K562 (cell line): ENCODE results near the gene TMOD2. TPM values are rescaled to one million over a fixed set of nuclear protein-coding genes. Genes with fewer than 3 reads are reported as not detected.

Source experiments
- BCL6 ChIP-seq: fragments of 250-450 bp; sonication (Bioruptor Pico); IDR thresholded peaks from 2 replicates; pipeline ENCODE4 v1.4.0; 2020
- ETV5 ChIP-seq: sonication (generic); formaldehyde crosslinking; IDR thresholded peaks from 2 replicates; pipeline ENCODE4 v1.4.0; 2020; ENCODE audit warnings: low read depth, mild to moderate bottlenecking, missing genetic modification reagents
- EZH2 ChIP-seq: IDR thresholded peaks from 2 replicates; pipeline ENCODE4 v1.6.1; 2012; ENCODE audit warnings: low read depth, mild to moderate bottlenecking, inconsistent platforms, low read length, borderline replicate concordance
- HMG20A ChIP-seq: fragments of 450-650 bp; formaldehyde crosslinking; conservative IDR thresholded peaks from 2 replicates; pipeline ENCODE4 v1.4.0; 2020; ENCODE audit warnings: mild to moderate bottlenecking, mixed read lengths
- TCF7 ChIP-seq: sonication (generic); IDR thresholded peaks from 2 replicates; pipeline ENCODE4 v1.6.1; 2016; ENCODE audit warnings: antibody characterized with exemption, borderline replicate concordance
- polyA plus RNA-seq, 8 experiments: library from polyadenylated mRNA; depleted of rRNA in 4 of 8; stranded (reverse) in 5 of 8; unstranded in 3 of 8; fragments of >200 nt; fragmentation: Nextera tagmentation in 2 of 8; fragmentation: Illumina TruSeq in 1 of 8; extraction: Ambion mirVana in 2 of 8; extraction: Trizol in 1 of 8; gene quantifications; 2 replicates each; pipeline versions ENCODE4 v1.2.1 to v1.2.3, GENCODE V29; 2011 to 2014; ENCODE audit warnings: inconsistent platforms in 1 of 8, missing spikeins in 1 of 8
- total RNA-seq, 7 experiments: library from RNA; depleted of rRNA in 6 of 7; stranded (reverse); fragments of >200 nt in 6 of 7; fragmentation: Illumina TruSeq in 2 of 7; extraction: Trizol in 2 of 7; gene quantifications; 2 replicates each; pipeline versions ENCODE4 v1.2.1 to v1.2.3, GENCODE V29; 2011 to 2021; ENCODE audit warnings: low replicate concordance in 1 of 7
- TF ChIP-seq, protein P1 (sequence below): fragments of 450-650 bp; IDR thresholded peaks from 2 replicates; pipeline ENCODE4 v1.6.1; 2016; ENCODE audit warnings: mild to moderate bottlenecking, moderate library complexity

Gene TMOD2
- total and polyA plus RNA-seq, 9 of the 15 experiments (the other 6 are each of a cell fraction or from before 2014, with no cell fraction given) = 0.49 to 3.8 (median 3.0) TPM

DNA sequence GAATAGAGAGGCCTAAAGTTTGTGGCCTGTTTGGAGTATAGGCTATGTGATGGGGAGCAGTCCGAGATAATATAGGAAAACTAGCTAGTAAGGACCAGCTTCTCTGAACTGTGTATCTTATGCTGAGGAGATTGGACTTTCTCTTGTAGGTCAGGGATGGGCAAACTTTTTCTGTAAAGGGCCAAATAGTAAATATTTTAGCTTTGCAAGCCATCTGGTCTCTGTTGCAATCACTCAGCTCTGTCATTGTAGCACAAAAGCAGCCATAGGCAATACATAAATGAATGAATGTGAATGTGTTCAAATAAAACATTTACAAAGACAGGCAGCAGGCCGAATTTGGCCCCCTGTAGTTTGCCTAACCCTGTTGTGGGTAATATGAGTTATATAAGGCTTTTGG is 102.6 kb downstream of the TMOD2 start (continued):
- TF ChIP-seq, protein P1, sequence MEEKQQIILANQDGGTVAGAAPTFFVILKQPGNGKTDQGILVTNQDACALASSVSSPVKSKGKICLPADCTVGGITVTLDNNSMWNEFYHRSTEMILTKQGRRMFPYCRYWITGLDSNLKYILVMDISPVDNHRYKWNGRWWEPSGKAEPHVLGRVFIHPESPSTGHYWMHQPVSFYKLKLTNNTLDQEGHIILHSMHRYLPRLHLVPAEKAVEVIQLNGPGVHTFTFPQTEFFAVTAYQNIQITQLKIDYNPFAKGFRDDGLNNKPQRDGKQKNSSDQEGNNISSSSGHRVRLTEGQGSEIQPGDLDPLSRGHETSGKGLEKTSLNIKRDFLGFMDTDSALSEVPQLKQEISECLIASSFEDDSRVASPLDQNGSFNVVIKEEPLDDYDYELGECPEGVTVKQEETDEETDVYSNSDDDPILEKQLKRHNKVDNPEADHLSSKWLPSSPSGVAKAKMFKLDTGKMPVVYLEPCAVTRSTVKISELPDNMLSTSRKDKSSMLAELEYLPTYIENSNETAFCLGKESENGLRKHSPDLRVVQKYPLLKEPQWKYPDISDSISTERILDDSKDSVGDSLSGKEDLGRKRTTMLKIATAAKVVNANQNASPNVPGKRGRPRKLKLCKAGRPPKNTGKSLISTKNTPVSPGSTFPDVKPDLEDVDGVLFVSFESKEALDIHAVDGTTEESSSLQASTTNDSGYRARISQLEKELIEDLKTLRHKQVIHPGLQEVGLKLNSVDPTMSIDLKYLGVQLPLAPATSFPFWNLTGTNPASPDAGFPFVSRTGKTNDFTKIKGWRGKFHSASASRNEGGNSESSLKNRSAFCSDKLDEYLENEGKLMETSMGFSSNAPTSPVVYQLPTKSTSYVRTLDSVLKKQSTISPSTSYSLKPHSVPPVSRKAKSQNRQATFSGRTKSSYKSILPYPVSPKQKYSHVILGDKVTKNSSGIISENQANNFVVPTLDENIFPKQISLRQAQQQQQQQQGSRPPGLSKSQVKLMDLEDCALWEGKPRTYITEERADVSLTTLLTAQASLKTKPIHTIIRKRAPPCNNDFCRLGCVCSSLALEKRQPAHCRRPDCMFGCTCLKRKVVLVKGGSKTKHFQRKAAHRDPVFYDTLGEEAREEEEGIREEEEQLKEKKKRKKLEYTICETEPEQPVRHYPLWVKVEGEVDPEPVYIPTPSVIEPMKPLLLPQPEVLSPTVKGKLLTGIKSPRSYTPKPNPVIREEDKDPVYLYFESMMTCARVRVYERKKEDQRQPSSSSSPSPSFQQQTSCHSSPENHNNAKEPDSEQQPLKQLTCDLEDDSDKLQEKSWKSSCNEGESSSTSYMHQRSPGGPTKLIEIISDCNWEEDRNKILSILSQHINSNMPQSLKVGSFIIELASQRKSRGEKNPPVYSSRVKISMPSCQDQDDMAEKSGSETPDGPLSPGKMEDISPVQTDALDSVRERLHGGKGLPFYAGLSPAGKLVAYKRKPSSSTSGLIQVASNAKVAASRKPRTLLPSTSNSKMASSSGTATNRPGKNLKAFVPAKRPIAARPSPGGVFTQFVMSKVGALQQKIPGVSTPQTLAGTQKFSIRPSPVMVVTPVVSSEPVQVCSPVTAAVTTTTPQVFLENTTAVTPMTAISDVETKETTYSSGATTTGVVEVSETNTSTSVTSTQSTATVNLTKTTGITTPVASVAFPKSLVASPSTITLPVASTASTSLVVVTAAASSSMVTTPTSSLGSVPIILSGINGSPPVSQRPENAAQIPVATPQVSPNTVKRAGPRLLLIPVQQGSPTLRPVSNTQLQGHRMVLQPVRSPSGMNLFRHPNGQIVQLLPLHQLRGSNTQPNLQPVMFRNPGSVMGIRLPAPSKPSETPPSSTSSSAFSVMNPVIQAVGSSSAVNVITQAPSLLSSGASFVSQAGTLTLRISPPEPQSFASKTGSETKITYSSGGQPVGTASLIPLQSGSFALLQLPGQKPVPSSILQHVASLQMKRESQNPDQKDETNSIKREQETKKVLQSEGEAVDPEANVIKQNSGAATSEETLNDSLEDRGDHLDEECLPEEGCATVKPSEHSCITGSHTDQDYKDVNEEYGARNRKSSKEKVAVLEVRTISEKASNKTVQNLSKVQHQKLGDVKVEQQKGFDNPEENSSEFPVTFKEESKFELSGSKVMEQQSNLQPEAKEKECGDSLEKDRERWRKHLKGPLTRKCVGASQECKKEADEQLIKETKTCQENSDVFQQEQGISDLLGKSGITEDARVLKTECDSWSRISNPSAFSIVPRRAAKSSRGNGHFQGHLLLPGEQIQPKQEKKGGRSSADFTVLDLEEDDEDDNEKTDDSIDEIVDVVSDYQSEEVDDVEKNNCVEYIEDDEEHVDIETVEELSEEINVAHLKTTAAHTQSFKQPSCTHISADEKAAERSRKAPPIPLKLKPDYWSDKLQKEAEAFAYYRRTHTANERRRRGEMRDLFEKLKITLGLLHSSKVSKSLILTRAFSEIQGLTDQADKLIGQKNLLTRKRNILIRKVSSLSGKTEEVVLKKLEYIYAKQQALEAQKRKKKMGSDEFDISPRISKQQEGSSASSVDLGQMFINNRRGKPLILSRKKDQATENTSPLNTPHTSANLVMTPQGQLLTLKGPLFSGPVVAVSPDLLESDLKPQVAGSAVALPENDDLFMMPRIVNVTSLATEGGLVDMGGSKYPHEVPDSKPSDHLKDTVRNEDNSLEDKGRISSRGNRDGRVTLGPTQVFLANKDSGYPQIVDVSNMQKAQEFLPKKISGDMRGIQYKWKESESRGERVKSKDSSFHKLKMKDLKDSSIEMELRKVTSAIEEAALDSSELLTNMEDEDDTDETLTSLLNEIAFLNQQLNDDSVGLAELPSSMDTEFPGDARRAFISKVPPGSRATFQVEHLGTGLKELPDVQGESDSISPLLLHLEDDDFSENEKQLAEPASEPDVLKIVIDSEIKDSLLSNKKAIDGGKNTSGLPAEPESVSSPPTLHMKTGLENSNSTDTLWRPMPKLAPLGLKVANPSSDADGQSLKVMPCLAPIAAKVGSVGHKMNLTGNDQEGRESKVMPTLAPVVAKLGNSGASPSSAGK = no peak
- no peak for TF ChIP-seq TCF7
- TF ChIP-seq BCL6 (CRISPR knock-in tag) = no peak
- no peak for TF ChIP-seq EZH2
- no peak for TF ChIP-seq ETV5
- no peak for TF ChIP-seq HMG20A (CRISPR knock-in tag)
